Loucy (cell line): ENCODE results near the gene FXYD7.

Source experiments
- CTCF ChIP-seq: fragments of 200-600 bp; sonication (generic); conservative IDR thresholded peaks from 2 replicates; pipeline ENCODE4 v1.5.1; 2014; ENCODE audit warnings: mild to moderate bottlenecking, antibody characterized with exemption, low read length
- EZH2phosphoT487 ChIP-seq: fragments of 200-600 bp; IDR thresholded peaks from 2 replicates; pipeline ENCODE4 v1.6.1; 2018; ENCODE audit warnings: antibody characterized with exemption, mild to moderate bottlenecking, moderate library complexity, borderline replicate concordance

- TF ChIP-seq CTCF (no peak), EZH2phosphoT487 (no peak)
These were observed 28.7 kb downstream of the FXYD7 start for GRCh38 chr19:35171730-35172129.
